Esophagus muscularis mucosa (tissue), 3 donors: ENCODE results near the gene ARHGEF2.

Source experiments
- CTCF ChIP-seq, 3 experiments: fragments of 200-600 bp in 2 of 3; fragments of 450-650 bp in 1 of 3; sonication (generic) in 2 of 3; IDR thresholded peaks; one replicate each; pipeline ENCODE4 v1.5.1; 2017 to 2019; ENCODE audit warnings: antibody characterized with exemption in 3 of 3, mild to moderate bottlenecking in 2 of 3, moderate library complexity in 1 of 3
- POLR2A ChIP-seq: fragments of 450-650 bp; IDR thresholded peaks from one replicate; pipeline ENCODE4 v1.6.1; 2017; ENCODE audit warnings: antibody characterized with exemption, moderate library complexity, mild to moderate bottlenecking, low read depth

- TF ChIP-seq CTCF (IDR thresholded peaks at IDR 0.05), result no peak
- TF ChIP-seq POLR2A, result no peak
These were observed 37.1 kb downstream of the ARHGEF2 start, which contains the start of gene RXFP4 for GRCh38 chr1:155940993-155941844.
